Hepatocyte (in vitro differentiated cells): ENCODE measurements around the gene C1orf167.

ENCODE experiments used
- CTCF ChIP-seq: fragments of 200-600 bp; sonication (generic); IDR thresholded peaks from 2 replicates; pipeline ENCODE4 v1.5.1; 2016; ENCODE audit warnings: antibody characterized with exemption, mild to moderate bottlenecking; ENCODE audit not compliant: poor library complexity
- EZH2 ChIP-seq: fragments of 200-600 bp; sonication (generic); IDR thresholded peaks from 2 replicates; pipeline ENCODE4 v1.6.1; 2016; ENCODE audit warnings: antibody characterized with exemption, mild to moderate bottlenecking, borderline replicate concordance

DNA sequence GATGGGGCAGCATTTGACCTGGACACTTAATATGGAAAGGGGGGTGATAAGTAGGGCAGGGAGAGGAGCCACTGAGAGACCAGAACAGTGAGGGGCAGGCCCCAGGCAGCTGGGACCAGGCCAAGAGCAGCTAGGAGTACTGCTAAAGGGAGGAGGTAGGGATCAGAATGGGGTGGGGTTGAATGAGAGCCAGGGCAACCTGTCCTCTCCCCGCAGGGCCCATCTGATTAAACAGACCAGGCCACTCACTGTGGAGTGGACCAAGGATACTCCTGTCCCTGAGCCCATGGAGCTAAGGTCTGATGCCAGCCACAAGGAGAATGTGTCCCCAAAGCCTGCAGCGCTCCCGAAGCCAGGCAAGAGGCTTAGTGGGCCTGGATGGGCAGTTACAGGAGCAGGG lies 2.1 kb downstream of the C1orf167 start:
- TF ChIP-seq CTCF, result no peak
- TF ChIP-seq EZH2, result no peak
